ENCODE results near the gene KRT3. TPM values are rescaled to one million over a fixed set of nuclear protein-coding genes. Genes with fewer than 3 reads are reported as not detected.

Gene KRT3
- total and polyA plus RNA-seq, 10 of the 15 experiments (the other 5 are each of a cell fraction or from before 2014, with no cell fraction given), result not detected

DNA sequence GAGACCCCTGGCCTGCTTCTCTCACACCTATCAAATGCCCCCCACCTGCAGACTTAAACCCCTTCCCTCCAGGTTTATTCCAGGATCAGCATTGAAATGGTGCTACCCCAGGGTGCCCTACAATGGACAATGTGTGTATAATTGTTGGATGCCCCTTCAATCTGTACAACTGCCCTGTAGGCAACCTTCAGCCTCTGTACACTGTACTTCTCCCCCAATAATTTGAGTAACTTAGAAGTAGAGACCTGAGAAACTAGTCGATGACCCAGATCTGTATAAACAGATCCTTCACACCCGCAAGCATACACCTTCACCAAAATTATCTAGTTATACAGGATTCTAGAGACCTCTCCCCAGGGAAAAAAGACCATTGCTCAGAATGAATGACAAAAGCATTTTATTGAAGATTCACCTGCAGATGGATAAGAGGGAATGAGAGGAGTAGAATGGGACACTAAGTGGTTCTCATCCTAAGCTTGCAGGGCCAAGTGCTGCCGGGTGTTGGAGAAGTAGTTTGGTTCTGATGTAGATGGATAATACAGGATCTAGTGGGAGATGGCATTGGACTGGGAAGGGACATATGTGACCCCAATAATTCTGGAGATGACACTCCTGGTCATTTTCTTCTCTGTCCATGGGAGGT lies 10.4 kb upstream of the KRT3 start (continued):
- no peak for TF ChIP-seq SP1 (IDR thresholded peaks at IDR 0.05; ENCODE audit: low read depth, low read length)
- TF ChIP-seq FOXM1 (IDR thresholded peaks at IDR 0.05; ENCODE audit: low read depth, low read length), result no peak

DNA sequence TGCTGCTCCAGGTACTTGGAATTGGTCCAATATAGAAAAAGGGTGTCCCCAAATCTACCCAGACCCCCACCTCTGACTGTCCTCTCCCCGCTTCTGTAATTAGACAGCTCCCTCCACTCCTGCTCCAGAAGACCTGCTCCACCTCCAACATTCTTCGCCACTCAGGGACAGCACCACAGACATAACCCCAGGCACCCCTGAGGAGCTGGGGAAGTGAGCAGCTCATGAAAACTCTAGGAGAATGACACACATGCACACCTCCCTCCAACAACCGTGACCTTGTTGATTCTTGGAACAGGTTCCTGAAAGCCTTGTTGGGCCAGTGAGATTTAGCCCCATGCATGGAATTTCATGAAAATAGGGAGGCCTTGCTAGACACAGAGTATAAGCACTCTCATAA lies 9.8 kb upstream of the KRT3 start:
- ATAC-seq, result no peak
- intact Hi-C loops (cut with micrococcal nuclease; ENCODE audit: unreplicated experiment) (no loop called here), in situ Hi-C loops (cut with MboI) (no loop called here)
- no peak overlapping the region for H3K4me2 ChIP-seq (ENCODE audit: control insufficient read depth, insufficient read depth)
- ChIA-PET RAD21 (ENCODE audit: unreplicated experiment) (no interaction called here), POLR2A (interaction anchor here (0.6 kb wide), 1 partner anchor 9 kb away, joined by 3 read pairs; no protein-coding TSS in a partner anchor), SMC1A (ENCODE audit: uncharacterized antibody, unreplicated experiment) (no interaction called here), CTCF (no interaction called here)
- TF ChIP-seq ZZZ3 (IDR thresholded peaks at IDR 0.05; ENCODE audit: control insufficient read depth, insufficient read length, low read depth) (no peak), BRCA1 (IDR thresholded peaks at IDR 0.05; ENCODE audit: low read depth, low read length) (no peak), NR2C2 (IDR thresholded peaks at IDR 0.05; ENCODE audit: borderline replicate concordance, control insufficient read depth, insufficient read length, low read depth) (no peak)
- 0% methylated on average over 3 of the region's 3 CpGs for WGBS (ENCODE audit: insufficient coverage, insufficient replicate concordance, low lambda C conversion rate, missing lambda C conversion rate)
- no peaks in the 10 kb centered on the region for H3K36me3 ChIP-seq (ENCODE audit: control insufficient read depth in 2 of 2, insufficient read depth in 2 of 2, low read length in 1 of 2)
- no peaks in the 10 kb centered on the region for H3K4me1 ChIP-seq (ENCODE audit: control insufficient read depth, insufficient read depth, low read length)
- no peak overlapping the region for H3K27ac ChIP-seq (ENCODE audit: control insufficient read depth, insufficient read depth)
- H3K79me2 ChIP-seq (ENCODE audit: control insufficient read depth, insufficient read depth, low read length), result no peaks in the 10 kb centered on the region
- no peaks in the 10 kb centered on the region for H3K9me3 ChIP-seq (replicated peaks; ENCODE audit: control insufficient read depth, insufficient read depth, low read length)
- H4K20me1 ChIP-seq (ENCODE audit: control insufficient read depth, insufficient read depth), result no peaks in the 10 kb centered on the region
- FAIRE-seq, result no peak
- H3K9ac ChIP-seq (ENCODE audit: control insufficient read depth, insufficient read depth, low read length), result no peak overlapping the region
- no peak for DNase-seq (ENCODE audit: low read depth, low spot score)
- no TSS peak for BruUV-seq (replicated peaks)
- H3K4me3 ChIP-seq, result no peak overlapping the region
- peaks cover 0 to 5% of the 10 kb centered on the region in 2 experiments; a peak in 1 of 4 replicates for H3K27me3 ChIP-seq (replicated peaks in 1 of 2; ENCODE audit: control insufficient read depth in 2 of 2, insufficient read depth in 2 of 2, low read length in 1 of 2)
- no peak overlapping the region for H2AFZ ChIP-seq (ENCODE audit: control insufficient read depth, low read depth, low read length)

DNA sequence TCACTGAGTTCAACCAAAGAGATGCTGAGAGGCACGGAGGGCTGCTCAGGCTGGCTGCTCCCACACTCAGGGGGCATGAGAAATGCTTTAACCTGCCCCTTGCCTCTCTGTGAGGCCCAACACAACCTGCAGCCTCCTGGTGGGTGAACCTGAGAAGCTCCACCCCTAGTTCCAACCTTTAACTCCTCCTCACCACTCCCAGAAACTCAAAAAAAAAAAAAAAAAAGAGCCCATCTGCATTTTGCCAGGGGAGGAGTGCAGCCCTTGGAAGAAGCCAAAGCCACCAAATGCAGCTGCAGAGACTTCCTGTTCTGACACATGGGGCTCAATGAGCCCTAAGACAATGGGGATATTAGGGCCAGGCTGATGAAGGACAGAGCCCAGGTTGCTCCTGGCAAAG lies 9.1 kb upstream of the KRT3 start:
- DNase-seq (ENCODE audit: low read depth, low spot score), result no peak
- CTCF ChIA-PET, result no interaction called here
- no peak overlapping the region for H3K9ac ChIP-seq (ENCODE audit: control insufficient read depth, insufficient read depth, low read length)
- no peak overlapping the region for H2AFZ ChIP-seq (ENCODE audit: control insufficient read depth, low read depth, low read length)
- SMC1A ChIA-PET (ENCODE audit: uncharacterized antibody, unreplicated experiment), result no interaction called here
- RAD21 ChIA-PET (ENCODE audit: unreplicated experiment), result no interaction called here
- H3K79me2 ChIP-seq (ENCODE audit: control insufficient read depth, insufficient read depth, low read length), result no peaks in the 10 kb centered on the region
- H4K20me1 ChIP-seq (ENCODE audit: control insufficient read depth, insufficient read depth), result no peaks in the 10 kb centered on the region
- ATAC-seq, result no peak
- POLR2A ChIA-PET, result interaction anchor here (0.6 kb wide), 1 partner anchor 9 kb away, joined by 3 read pairs; no protein-coding TSS in a partner anchor
- peaks cover 0 to 5% of the 10 kb centered on the region in 2 experiments; a peak in 1 of 4 replicates for H3K27me3 ChIP-seq (replicated peaks in 1 of 2; ENCODE audit: control insufficient read depth in 2 of 2, insufficient read depth in 2 of 2, low read length in 1 of 2)
- TF ChIP-seq, protein P1, sequence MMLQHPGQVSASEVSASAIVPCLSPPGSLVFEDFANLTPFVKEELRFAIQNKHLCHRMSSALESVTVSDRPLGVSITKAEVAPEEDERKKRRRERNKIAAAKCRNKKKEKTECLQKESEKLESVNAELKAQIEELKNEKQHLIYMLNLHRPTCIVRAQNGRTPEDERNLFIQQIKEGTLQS (IDR thresholded peaks at IDR 0.05; ENCODE audit: borderline replicate concordance, extremely low read depth, low read depth, low read length), result no peak
- TF ChIP-seq MTA3 (IDR thresholded peaks at IDR 0.05; ENCODE audit: borderline replicate concordance, low read length) (no peak), RUNX3 (IDR thresholded peaks at IDR 0.05; ENCODE audit: low read length) (no peak), CEBPB (IDR thresholded peaks at IDR 0.05; ENCODE audit: borderline replicate concordance in 1 of 2, low read depth in 2 of 2, low read length in 2 of 2) (no peak)
- H3K36me3 ChIP-seq (ENCODE audit: control insufficient read depth in 2 of 2, insufficient read depth in 2 of 2, low read length in 1 of 2), result no peaks in the 10 kb centered on the region
- no peaks in the 10 kb centered on the region for H3K9me3 ChIP-seq (replicated peaks; ENCODE audit: control insufficient read depth, insufficient read depth, low read length)
- H3K4me3 ChIP-seq, result no peak overlapping the region
- H3K4me1 ChIP-seq (ENCODE audit: control insufficient read depth, insufficient read depth, low read length), result no peaks in the 10 kb centered on the region
- no peak overlapping the region for H3K4me2 ChIP-seq (ENCODE audit: control insufficient read depth, insufficient read depth)
- no TSS peak for BruUV-seq (replicated peaks)
- WGBS (ENCODE audit: insufficient coverage, insufficient replicate concordance, low lambda C conversion rate, missing lambda C conversion rate), result 0% methylated on average over 1 of the region's 1 CpG
- intact Hi-C loops (cut with micrococcal nuclease; ENCODE audit: unreplicated experiment), result no loop called here
- in situ Hi-C loops (cut with MboI), result no loop called here
- no peak for FAIRE-seq
- H3K27ac ChIP-seq (ENCODE audit: control insufficient read depth, insufficient read depth), result no peak overlapping the region

Data from GM12878 (cell line).